ENCODE measurements around the gene C3AR1.
"Not testable (repeated sequence)": the region's sequence is repeated elsewhere in the genome, so short reads cannot be mapped to it uniquely, and the experiment has no call there.

Gene C3AR1

GRCh38 chr12:8026291-8026900 lies 39.8 kb downstream of the C3AR1 start:
- peak; percentile 89 to 90 for DNase-seq

- DNase-seq: no peak
Observed at GRCh38 chr12:8018666-8019581, 47.2 kb downstream of the C3AR1 start.

GRCh38 chr12:8018213-8018612 lies 47.9 kb downstream of the C3AR1 start:
- not testable (repeated sequence) for DNase-seq

- no peak for DNase-seq
Observed at GRCh38 chr12:8014836-8015235, 51.3 kb downstream of the C3AR1 start.

GRCh38 chr12:8012651-8013309 lies 53.4 kb downstream of the C3AR1 start:
- DNase-seq: no peak

GRCh38 chr12:8011331-8011730 lies 54.8 kb downstream of the C3AR1 start:
- no peak for DNase-seq

Data from NCI-H187 (cell line).